A549 (cell line): ENCODE results near the gene SPATA4. TPM values are rescaled to one million over a fixed set of nuclear protein-coding genes. Genes with fewer than 3 reads are reported as not detected.

ENCODE experiments used
- polyA plus RNA-seq, 4 experiments: library from polyadenylated mRNA; depleted of rRNA in 3 of 4; stranded (reverse); fragments of >200 nt; fragmentation: RNase III in 1 of 4; extraction: RNeasy Plus Mini Kit Qiagen cat#74134 plus additional on column Dnase treatment in 1 of 4; gene quantifications; 2 replicates in 3 of 4; 3 replicates in 1 of 4; pipeline ENCODE4 v1.2.3, GENCODE V29; 2011 to 2017

Gene SPATA4
- polyA plus RNA-seq, 2 of the 4 experiments (the other 2 are of a cell fraction) = 0.21 to 0.26 TPM

Other genes with a start within 250 kb of the SPATA4 start
- gene WDR17, start 129.7 kb downstream of the SPATA4 start, polyA plus RNA-seq (2011; rRNA removed) = 7.5 and 9.0 TPM in 2 replicates
- gene WDR17, start 129.7 kb downstream of the SPATA4 start, polyA plus RNA-seq (2017; fragmentation: RNase III; extraction: RNeasy Plus Mini Kit Qiagen cat#74134 plus additional on column Dnase treatment) = 2.1 to 2.4 TPM (median 2.1 TPM) in 3 replicates
- not detected in 2 replicates for gene ASB5, start 73.6 kb upstream of the SPATA4 start, polyA plus RNA-seq (2011; rRNA removed)
- gene ASB5, start 73.6 kb upstream of the SPATA4 start, polyA plus RNA-seq (2017; fragmentation: RNase III; extraction: RNeasy Plus Mini Kit Qiagen cat#74134 plus additional on column Dnase treatment) = not detected in 3 replicates
- gene SPCS3, start 124.4 kb upstream of the SPATA4 start, polyA plus RNA-seq (2011; rRNA removed) = 35.7 and 44.5 TPM in 2 replicates
- 31.3 to 33.2 TPM (median 32.9 TPM) in 3 replicates for gene SPCS3, start 124.4 kb upstream of the SPATA4 start, polyA plus RNA-seq (2017; fragmentation: RNase III; extraction: RNeasy Plus Mini Kit Qiagen cat#74134 plus additional on column Dnase treatment)